Heart right ventricle (tissue), 16 donors: ENCODE data around the gene CCDC184. TPM values are rescaled to one million over a fixed set of nuclear protein-coding genes. Genes with fewer than 3 reads are reported as not detected.

ENCODE experiments used
- ATAC-seq, 8 donors: fragments of 200-7000 bp; cut with Tn5 transposase; one replicate each; pipeline ENCODE4 v1.9.1; 2020; ENCODE audit warnings: mild to moderate bottlenecking in 8 of 8, moderate library complexity in 8 of 8, moderate number of reproducible peaks in 1 of 8
- DNase-seq, 2 donors: peaks; one replicate each; pipeline ENCODE4 v3.0.0-alpha.2; 2020
- H3K27ac ChIP-seq, 10 donors: fragments of 200-600 bp; sonication (generic) in 2 of 10; one replicate each; pipeline versions ENCODE4 v1.5.0 to v1.8.0; 2020 to 2022; ENCODE audit warnings: mild to moderate bottlenecking in 3 of 10
- H3K27me3 ChIP-seq, 7 donors: fragments of 200-600 bp; one replicate each; pipeline ENCODE4 v1.8.0; 2021 to 2022; ENCODE audit warnings: mild to moderate bottlenecking in 2 of 7
- H3K36me3 ChIP-seq, 9 donors: fragments of 200-600 bp; sonication (generic) in 1 of 9; one replicate each; pipeline versions ENCODE4 v1.5.0 to v1.8.0; 2020 to 2022; ENCODE audit warnings: mild to moderate bottlenecking in 2 of 9
- H3K4me1 ChIP-seq, 9 donors: fragments of 200-600 bp; sonication (generic) in 1 of 9; one replicate each; pipeline versions ENCODE4 v1.5.0 to v1.8.0; 2020 to 2022; ENCODE audit warnings: mild to moderate bottlenecking in 4 of 9
- H3K4me3 ChIP-seq, 10 donors: fragments of 200-600 bp; sonication (generic) in 2 of 10; one replicate each; pipeline versions ENCODE4 v1.5.0 to v1.8.0; 2020 to 2022; ENCODE audit warnings: mild to moderate bottlenecking in 7 of 10, moderate library complexity in 2 of 10
- H3K9me3 ChIP-seq, 11 donors: fragments of 200-600 bp in 10 of 11; sonication (generic) in 2 of 11; one replicate each; pipeline versions ENCODE4 v1.5.0 to v1.8.0; 2013 to 2022; ENCODE audit warnings: mild to moderate bottlenecking in 2 of 11, control low read depth in 1 of 11, moderate library complexity in 1 of 11
- WGBS, 2 donors: extraction: QIAGEN DNeasy Blood & Tissue Kit; methylation state at CpG; one replicate each; pipeline ENCODE4 v1.1.7; 2013; ENCODE audit warnings: inconsistent platforms in 1 of 2; 5-methylcytosine and 5-hydroxymethylcytosine counted together
- intact Hi-C, 10 donors: fragments of 100-400 bp; cut with DNase I; formaldehyde crosslinking; loops; one replicate each; pipeline versions ENCODE4 v1.11.1 to v1.14.2; 2022
- polyA plus RNA-seq, 2 donors: library from polyadenylated mRNA; stranded (reverse); fragments of 200-250 nt; gene quantifications; one replicate each; pipeline ENCODE4 v1.2.3, GENCODE V29; 2013
- total RNA-seq, 10 donors: library from RNA; stranded (reverse); fragmentation: NEBNext Ultra II Directional in 3 of 10; extraction: Animal tissue kit (Norgen Biotek cat#: 25700) in 3 of 10; gene quantifications; one replicate each; pipeline versions ENCODE4 v1.2.1 to v1.2.4, GENCODE V29; 2021 to 2023
- TF ChIP-seq, protein P1 (sequence below), 9 donors: fragments of 200-600 bp; sonication (generic) in 2 of 9; IDR thresholded peaks; one replicate each; pipeline versions ENCODE4 v1.5.0 to v1.8.0; 2021 to 2022; ENCODE audit warnings: antibody characterized with exemption in 9 of 9, mild to moderate bottlenecking in 5 of 9, moderate library complexity in 1 of 9
- donor health status: Arrhythmogenic right ventricular cardiomyopathy.
- donor health status: ischemic (EF 13 %, LVEDD 7.1; RV severe dilation, severe dysfunction).
- donor health status: healthy with polysubstance abuse.
- donor health status: DM: no; HTN: yes; CAD: no.
- donor health status: DM: no; HTN: no; CAD: no.
- donor health status: ischemic (EF 25% LVEDD 6.9; RV normal size, moderate dysfunction).
- donor health status: ischemic (EF 25% LVEDD 5.7; RV mildly dilated, moderate dysfunction).
- donor health status: healthy.
- donor health status: DM: yes; HTN: yes; CAD: no.
- donor health status: Ischemic cardiomyopathy.
- donor health status: ischemic (EF 35%, LVEDD 5.7; RV mildly dilated, moderate dysfunction).
- donor health status: nonischemic (EF 11% LVEDD 7.7; RV severe dilation, severe dysfunction).
- donor health status: DM: yes; HTN: yes; CAD: no.
- donor health status: PGD.
- donor health status: ischemic (EF 29% LVEDD 5.4; RV normal size, mild dysfunction).
- donor health status: nonischemic (EF 23%, LVEDD 6.1; RV moderate dilation, normal function).

The CCDC184 gene
- total and polyA plus RNA-seq, 12 donors: 0.11 to 1.5 (median 0.49) TPM

DNA sequence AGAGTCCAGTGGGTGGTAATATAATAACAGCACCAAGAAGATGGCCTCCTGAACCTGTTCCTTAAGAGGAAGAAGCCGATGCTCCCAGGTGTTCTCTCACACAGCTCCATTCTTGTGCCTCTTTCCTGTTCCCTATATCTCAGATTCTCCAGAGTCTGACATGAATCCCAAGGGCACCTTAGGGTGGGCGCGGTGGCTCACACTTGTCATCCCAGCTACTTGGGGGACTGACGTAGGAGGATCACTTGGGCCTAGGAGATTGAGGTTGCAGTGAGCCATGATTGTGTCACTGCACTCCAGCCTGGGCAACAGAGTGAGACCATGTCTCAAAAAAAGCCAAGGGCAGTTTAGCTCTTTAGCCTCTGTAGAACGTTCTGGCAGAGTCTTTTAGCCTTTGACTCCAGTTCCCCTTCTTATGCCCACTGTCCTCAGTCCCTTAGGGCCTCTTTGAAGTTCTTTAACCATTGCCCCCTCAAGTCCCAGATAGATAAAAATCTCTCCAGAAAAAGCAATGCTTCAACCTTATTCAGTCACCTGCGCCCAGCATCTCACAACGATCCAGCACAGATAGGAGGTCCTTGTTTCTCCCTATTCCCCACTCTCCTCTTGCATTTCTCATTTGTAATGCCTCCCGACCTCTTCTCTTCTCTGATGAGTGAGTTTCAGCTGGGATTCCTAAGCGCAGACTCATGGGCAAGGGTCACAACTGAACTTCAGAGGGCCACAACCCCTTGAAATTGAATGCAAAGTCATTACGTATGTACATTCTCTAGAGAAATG, 4.7 kb downstream of the CCDC184 start:
- Histone ChIP-seq H3K36me3 (no peaks in the 10 kb centered on the region), H3K4me3 (no peak overlapping the region), H3K9me3 (no peaks in the 10 kb centered on the region), H3K27ac (no peak overlapping the region), H3K27me3 (peaks cover 0 to 40% (median 20%) of the 10 kb centered on the region in 7 donors), H3K4me1 (peaks cover 0 to 21% (median 13%) of the 10 kb centered on the region in 9 donors)
- no peak for ATAC-seq
- no peak for DNase-seq
- TF ChIP-seq, protein P1, sequence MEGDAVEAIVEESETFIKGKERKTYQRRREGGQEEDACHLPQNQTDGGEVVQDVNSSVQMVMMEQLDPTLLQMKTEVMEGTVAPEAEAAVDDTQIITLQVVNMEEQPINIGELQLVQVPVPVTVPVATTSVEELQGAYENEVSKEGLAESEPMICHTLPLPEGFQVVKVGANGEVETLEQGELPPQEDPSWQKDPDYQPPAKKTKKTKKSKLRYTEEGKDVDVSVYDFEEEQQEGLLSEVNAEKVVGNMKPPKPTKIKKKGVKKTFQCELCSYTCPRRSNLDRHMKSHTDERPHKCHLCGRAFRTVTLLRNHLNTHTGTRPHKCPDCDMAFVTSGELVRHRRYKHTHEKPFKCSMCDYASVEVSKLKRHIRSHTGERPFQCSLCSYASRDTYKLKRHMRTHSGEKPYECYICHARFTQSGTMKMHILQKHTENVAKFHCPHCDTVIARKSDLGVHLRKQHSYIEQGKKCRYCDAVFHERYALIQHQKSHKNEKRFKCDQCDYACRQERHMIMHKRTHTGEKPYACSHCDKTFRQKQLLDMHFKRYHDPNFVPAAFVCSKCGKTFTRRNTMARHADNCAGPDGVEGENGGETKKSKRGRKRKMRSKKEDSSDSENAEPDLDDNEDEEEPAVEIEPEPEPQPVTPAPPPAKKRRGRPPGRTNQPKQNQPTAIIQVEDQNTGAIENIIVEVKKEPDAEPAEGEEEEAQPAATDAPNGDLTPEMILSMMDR (IDR thresholded peaks at IDR 0.05): no peak
- intact Hi-C loops: loop anchor here in 1 of 10 donors (10.0 kb wide), 1 partner anchor 437 kb away; no protein-coding TSS in a partner anchor
- 87 to 88% methylated on average over 10 of the region's 10 CpGs for WGBS, 2 donors

DNA sequence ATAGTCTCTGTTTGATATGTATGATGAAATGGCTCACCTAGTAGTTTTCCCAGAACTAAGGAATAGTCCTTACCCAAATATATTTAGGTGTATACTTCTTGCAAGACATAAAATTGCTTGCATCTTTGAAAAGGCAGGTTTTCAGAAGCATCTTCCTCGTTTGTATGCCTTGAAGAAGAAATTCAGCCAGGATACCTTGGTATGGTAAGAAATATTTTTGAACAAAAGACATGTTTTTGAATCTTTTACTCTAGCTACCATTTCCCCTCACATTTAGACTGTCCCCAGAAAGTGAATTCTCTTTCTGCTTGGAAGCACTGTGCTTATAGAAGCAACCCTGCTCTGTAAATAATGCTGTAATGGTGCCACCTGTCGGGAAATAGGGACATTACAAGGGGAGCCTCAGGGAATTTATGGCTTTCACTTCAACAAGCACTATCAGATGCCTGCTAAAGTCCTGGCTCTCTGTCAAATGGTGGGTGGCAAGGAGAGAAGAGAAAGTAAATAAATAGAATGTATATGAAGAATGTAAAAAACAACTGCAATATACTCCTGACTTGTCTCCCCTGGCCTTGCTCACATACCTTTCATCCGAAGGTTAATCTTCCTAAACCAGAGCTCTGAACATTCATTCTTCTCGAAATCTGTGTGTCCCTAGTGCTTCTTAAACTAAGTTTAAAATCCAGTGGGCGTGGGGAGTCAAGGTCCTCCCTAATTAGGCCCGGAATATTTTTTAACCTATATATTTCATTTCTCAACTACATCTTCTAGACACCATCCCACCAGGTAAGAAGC, 6.1 kb downstream of the CCDC184 start:
- H3K27me3 ChIP-seq: peaks cover 0 to 27% (median 6%) of the 10 kb centered on the region in 7 donors
- peaks cover 0 to 9% (median under 1%) of the 10 kb centered on the region in 9 donors for H3K4me1 ChIP-seq
- WGBS, 2 donors: 41 to 45% methylated on average over 6 of the region's 6 CpGs
- H3K27ac ChIP-seq: no peak overlapping the region
- intact Hi-C loops: loop anchor here in 3 of 10 donors (10.0 kb wide), 4 partner anchors 105 to 435 kb away; partner anchors contain the start of gene ZNF641 (in 1 of the 3)
- TF ChIP-seq, protein P1 (IDR thresholded peaks at IDR 0.05): peak; percentile 57 to 91 (median 87)
- peak; percentile 54 to 77 (median 70) for ATAC-seq
- no peaks in the 10 kb centered on the region for H3K36me3 ChIP-seq
- no peaks in the 10 kb centered on the region for H3K9me3 ChIP-seq
- no peak overlapping the region for H3K4me3 ChIP-seq
- DNase-seq: peak in 1 of 2 donors; percentile 59

- DNase-seq (no peak), ATAC-seq (no peak)
- Histone ChIP-seq H3K4me1 (peaks cover 0 to 6% (median 0%) of the 10 kb centered on the region in 9 donors), H3K36me3 (no peaks in the 10 kb centered on the region), H3K9me3 (no peaks in the 10 kb centered on the region), H3K4me3 (no peak overlapping the region), H3K27me3 (peaks cover 0 to 14% (median 0%) of the 10 kb centered on the region in 7 donors), H3K27ac (no peak overlapping the region)
- TF ChIP-seq, protein P1 (IDR thresholded peaks at IDR 0.05): no peak
- intact Hi-C loops: loop anchor here in 2 of 10 donors (10.0 kb wide), 3 partner anchors 106 to 424 kb away; partner anchors contain the start of gene ZNF641 (in 1 of the 2)
Measured at GRCh38 chr12:48191096-48191495, 7.7 kb downstream of the CCDC184 start.

- H3K4me1 ChIP-seq: peaks cover 0 to 14% (median 8%) of the 10 kb centered on the region in 9 donors
- DNase-seq: no peak
- peaks cover 0 to 13% (median 0%) of the 10 kb centered on the region in 7 donors for H3K27me3 ChIP-seq
- 80 to 81% methylated on average over 1 of the region's 1 CpG for WGBS, 2 donors
- H3K4me3 ChIP-seq: no peak overlapping the region
- no peak overlapping the region for H3K27ac ChIP-seq
- intact Hi-C loops: loop anchor here in 2 of 10 donors (10.0 kb wide), 3 partner anchors 108 to 422 kb away; partner anchors contain the start of gene ZNF641 (in 1 of the 2)
- H3K9me3 ChIP-seq: no peaks in the 10 kb centered on the region
- no peaks in the 10 kb centered on the region for H3K36me3 ChIP-seq
- ATAC-seq: no peak
- TF ChIP-seq, protein P1 (IDR thresholded peaks at IDR 0.05): no peak
Measured at GRCh38 chr12:48192861-48193260, 9.4 kb downstream of the CCDC184 start.
